Transverse colon (tissue), 4 donors: ENCODE data around the gene NECTIN1. TPM values are rescaled to one million over a fixed set of nuclear protein-coding genes. Genes with fewer than 3 reads are reported as not detected.
"Not testable (repeated sequence)": the region's sequence is repeated elsewhere in the genome, so short reads cannot be mapped to it uniquely, and the experiment has no call there.

Experiments used
- DNase-seq: peaks from one replicate; pipeline ENCODE4 v3.0.0-alpha.2; 2019
- H3K27ac ChIP-seq, 4 donors: fragments of 200-600 bp; sonication (generic); 2 replicates each; pipeline ENCODE4 v1.5.1; 2016 to 2018; ENCODE audit warnings: inconsistent platforms in 4 of 4
- H3K27me3 ChIP-seq: fragments of 200-600 bp; sonication (generic); 2 replicates; pipeline ENCODE4 v1.5.1; 2017; ENCODE audit warnings: inconsistent platforms
- H3K36me3 ChIP-seq, 4 donors: fragments of 200-600 bp; sonication (generic); 2 replicates each; pipeline ENCODE4 v1.5.1; 2017 to 2019; ENCODE audit warnings: inconsistent platforms in 4 of 4
- H3K4me1 ChIP-seq, 4 donors: fragments of 200-600 bp; sonication (generic); 2 replicates each; pipeline ENCODE4 v1.5.1; 2017 to 2020; ENCODE audit warnings: inconsistent platforms in 4 of 4
- H3K4me3 ChIP-seq, 4 donors: fragments of 200-600 bp; sonication (generic); 1 replicate in 1 of 4; 2 replicates in 3 of 4; pipeline versions ENCODE4 v1.5.1 to v1.6.1; 2017 to 2019; ENCODE audit warnings: inconsistent platforms in 4 of 4
- H3K9me3 ChIP-seq, 2 donors: fragments of 200-600 bp; sonication (generic); 2 replicates each; pipeline ENCODE4 v1.5.1; 2017 to 2019; ENCODE audit warnings: inconsistent platforms in 2 of 2
- CTCF ChIP-seq, 5 experiments: fragments of 200-600 bp in 3 of 5; fragments of 450-650 bp in 2 of 5; sonication (generic) in 3 of 5; IDR thresholded peaks; 1 replicate in 2 of 5; 2 replicates in 3 of 5; pipeline ENCODE4 v1.5.1; 2016 to 2017; ENCODE audit warnings: antibody characterized with exemption in 5 of 5, inconsistent platforms in 3 of 5, mild to moderate bottlenecking in 2 of 5, moderate library complexity in 1 of 5
- EP300 ChIP-seq: sonication (generic); formaldehyde crosslinking; IDR thresholded peaks from one replicate; pipeline ENCODE4 v1.6.1; 2017; ENCODE audit warnings: antibody characterized with exemption, low read depth
- POLR2A ChIP-seq: fragments of 450-650 bp; IDR thresholded peaks from one replicate; pipeline ENCODE4 v1.6.1; 2016; ENCODE audit warnings: antibody characterized with exemption, mild to moderate bottlenecking, moderate library complexity
- POLR2AphosphoS5 ChIP-seq, 3 donors: sonication (generic); formaldehyde crosslinking; IDR thresholded peaks; one replicate each; pipeline ENCODE4 v1.6.1; 2016; ENCODE audit warnings: antibody characterized with exemption in 3 of 3
- WGBS, 2 donors: methylation state at CpG; one replicate each; pipeline ENCODE4 v1.1.5; 2018; ENCODE audit warnings: low coverage in 1 of 2; 5-methylcytosine and 5-hydroxymethylcytosine counted together
- in situ Hi-C, 4 donors: fragments of 200-750 bp; cut with MboI; loops; one replicate each; pipeline versions ENCODE4 v1.15.0 to v1.15.1; 2017; ENCODE audit warnings: low sequenced_read_pairs in 3 of 4, low pct_ligation_motif_present in 1 of 4, low pct_unique_long_range_greater_than_20kb in 1 of 4
- intact Hi-C: fragments of 100-400 bp; cut with DNase I; formaldehyde crosslinking; loops from one replicate; pipeline ENCODE4 v1.15.1; 2023; ENCODE audit warnings: low total_unique reads
- total RNA-seq, 4 donors: library from RNA; depleted of rRNA; stranded (reverse); fragments of >200 nt; gene quantifications; one replicate each; pipeline ENCODE4 v1.1.0, GENCODE V29; 2016

Gene NECTIN1
- total RNA-seq, 4 donors from 2014 or later = 11.0 to 71.2 (median 12.6) TPM

- Histone ChIP-seq H3K27me3 (peaks cover 14% of the 10 kb centered on the region), H3K4me1 (no peaks in the 10 kb centered on the region), H3K9me3 (no peaks in the 10 kb centered on the region), H3K4me3 (no peak overlapping the region), H3K36me3 (no peaks in the 10 kb centered on the region), H3K27ac (no peak overlapping the region)
- no peak for DNase-seq
- TF ChIP-seq POLR2AphosphoS5 (IDR thresholded peaks at IDR 0.05) (no peak), POLR2A (no peak)
- intact Hi-C loops = no loop called here
- WGBS, 2 donors = 59 to 69% methylated on average over 9 to 10 of the region's 10 CpGs
- in situ Hi-C loops = no loop called here
Measured at GRCh38 chr11:119599864-119600541, 129.0 kb downstream of the NECTIN1 start.

- H3K9me3 ChIP-seq, DNase-seq, H3K27ac ChIP-seq, H3K36me3 ChIP-seq, H3K4me3 ChIP-seq, intact Hi-C loops, in situ Hi-C loops, H3K27me3 ChIP-seq, H3K4me1 ChIP-seq: not testable (repeated sequence)
- WGBS, 2 donors = 45 to 63% methylated on average over 2 of the region's 2 CpGs
Measured at GRCh38 chr11:119595941-119596340, 133.1 kb downstream of the NECTIN1 start.

- Histone ChIP-seq H3K27ac (no peak overlapping the region), H3K27me3 (no peaks in the 10 kb centered on the region), H3K36me3 (no peaks in the 10 kb centered on the region), H3K9me3 (no peaks in the 10 kb centered on the region), H3K4me3 (no peak overlapping the region), H3K4me1 (no peaks in the 10 kb centered on the region)
- in situ Hi-C loops (no loop called here), intact Hi-C loops (no loop called here)
- WGBS, 2 donors = 65 to 67% methylated on average over 4 of the region's 4 CpGs
- no peak for DNase-seq
- TF ChIP-seq POLR2A = no peak
- TF ChIP-seq EP300 = no peak
- no peak for TF ChIP-seq POLR2AphosphoS5 (IDR thresholded peaks at IDR 0.05)
- TF ChIP-seq CTCF (IDR thresholded peaks at IDR 0.05) = no peak
Measured at GRCh38 chr11:119594639-119595249, 134.3 kb downstream of the NECTIN1 start.

GRCh38 chr11:119593346-119593745, 135.7 kb downstream of the NECTIN1 start:
- H3K9me3 ChIP-seq = no peaks in the 10 kb centered on the region

GRCh38 chr11:119592642-119593041, 136.4 kb downstream of the NECTIN1 start:
- Histone ChIP-seq H3K4me3 (no peak overlapping the region), H3K4me1 (no peaks in the 10 kb centered on the region), H3K9me3 (no peaks in the 10 kb centered on the region), H3K36me3 (no peaks in the 10 kb centered on the region), H3K27me3 (no peaks in the 10 kb centered on the region), H3K27ac (no peak overlapping the region)
- intact Hi-C loops = no loop called here
- DNase-seq = no peak
- in situ Hi-C loops = no loop called here
- 67 to 87% methylated on average over 5 of the region's 5 CpGs for WGBS, 2 donors
- TF ChIP-seq EP300 = no peak
- TF ChIP-seq POLR2A = no peak

More at GRCh38 chr11:119593346-119593745, 135.7 kb downstream of the NECTIN1 start:
- H3K4me3 ChIP-seq = no peak overlapping the region
- H3K4me1 ChIP-seq = no peaks in the 10 kb centered on the region
- intact Hi-C loops = no loop called here
- H3K36me3 ChIP-seq = no peaks in the 10 kb centered on the region
- WGBS, 2 donors = 81% methylated on average over 1 of the region's 1 CpG; no CpG with 5 or more reads in 1 of the 2 donors
- DNase-seq = no peak
- no peak overlapping the region for H3K27ac ChIP-seq
- no peaks in the 10 kb centered on the region for H3K27me3 ChIP-seq
- TF ChIP-seq POLR2AphosphoS5 (IDR thresholded peaks at IDR 0.05) (no peak), EP300 (no peak)
- in situ Hi-C loops = no loop called here

- H3K4me1 ChIP-seq = no peaks in the 10 kb centered on the region
- H3K27ac ChIP-seq = no peak overlapping the region
- no peak for TF ChIP-seq CTCF (IDR thresholded peaks at IDR 0.05)
- no peak for TF ChIP-seq POLR2AphosphoS5 (IDR thresholded peaks at IDR 0.05)
- no peak for TF ChIP-seq POLR2A
- TF ChIP-seq EP300 = no peak
- in situ Hi-C loops (no loop called here), intact Hi-C loops (no loop called here)
- no peaks in the 10 kb centered on the region for H3K36me3 ChIP-seq
- 62 to 73% methylated on average over 3 to 5 of the region's 5 CpGs for WGBS, 2 donors
- no peaks in the 10 kb centered on the region for H3K27me3 ChIP-seq
- no peaks in the 10 kb centered on the region for H3K9me3 ChIP-seq
- DNase-seq = no peak
- no peak overlapping the region for H3K4me3 ChIP-seq
Measured at GRCh38 chr11:119591836-119592310, 137.1 kb downstream of the NECTIN1 start.
